ENCODE measurements around the gene EXOSC2.
A peak's percentile ranks its signal among the peaks of the same experiment; 100 is the strongest.

EXOSC2 gene

GRCh38 chr9:130710822-130711352, 17.3 kb downstream of the EXOSC2 start:
- no peak overlapping the region for H3K4me3 ChIP-seq (ENCODE audit: low read depth, low read length)
- TF ChIP-seq CTCF (IDR thresholded peaks at IDR 0.05; ENCODE audit: borderline replicate concordance, insufficient read depth, low read depth, low read length) = no peak

- TF ChIP-seq CTCF (IDR thresholded peaks at IDR 0.05; ENCODE audit: borderline replicate concordance, insufficient read depth, low read depth, low read length) = no peak
- H3K4me3 ChIP-seq (ENCODE audit: low read depth, low read length) = no peak overlapping the region
Measured at GRCh38 chr9:130711469-130711868, 17.9 kb downstream of the EXOSC2 start.

DNA sequence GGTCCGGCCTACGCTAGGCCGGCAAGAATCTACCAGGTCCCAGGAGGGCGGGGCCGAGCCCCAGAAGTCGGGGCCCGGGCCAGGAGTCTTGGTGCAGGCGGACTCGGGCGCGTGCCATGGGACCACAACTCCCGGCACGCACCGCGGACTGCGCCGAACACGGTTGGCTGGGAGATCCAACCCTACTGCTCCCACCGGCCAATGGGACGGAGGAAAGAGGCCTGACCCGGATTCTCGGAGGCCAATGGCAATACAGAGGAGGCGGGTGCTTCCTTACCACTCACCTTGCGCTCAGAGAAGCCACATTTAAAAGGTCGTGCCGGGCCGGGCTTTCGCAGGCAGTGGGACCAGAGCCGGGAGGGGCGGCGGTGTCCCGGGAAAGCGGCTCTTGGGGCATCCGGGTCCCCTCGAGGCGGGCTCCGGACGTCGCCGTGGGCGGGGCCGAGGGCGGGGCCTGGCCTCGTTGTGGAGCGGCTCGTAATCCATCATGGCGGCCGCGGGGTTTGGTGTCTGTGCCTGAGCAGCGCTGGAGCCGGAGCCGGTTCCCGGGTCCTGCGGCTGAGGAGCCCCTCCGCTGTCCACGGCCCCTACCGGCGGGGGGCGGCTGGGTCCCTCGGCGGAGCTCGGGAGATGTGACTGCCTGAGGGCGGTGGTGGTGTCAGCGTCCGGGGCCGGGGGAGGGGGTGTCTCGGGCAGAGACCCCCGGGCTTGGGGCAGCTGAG, 19.1 kb downstream of the EXOSC2 start:
- no peak for TF ChIP-seq CTCF (IDR thresholded peaks at IDR 0.05; ENCODE audit: borderline replicate concordance, insufficient read depth, low read depth, low read length)
- H3K4me3 ChIP-seq (ENCODE audit: low read depth, low read length) = peak overlapping the region; percentile 95

GRCh38 chr9:130713286-130713960, 19.8 kb downstream of the EXOSC2 start:
- no peak for TF ChIP-seq CTCF (IDR thresholded peaks at IDR 0.05; ENCODE audit: borderline replicate concordance, insufficient read depth, low read depth, low read length)
- peak overlapping the region; percentile 95 for H3K4me3 ChIP-seq (ENCODE audit: low read depth, low read length)

DNA sequence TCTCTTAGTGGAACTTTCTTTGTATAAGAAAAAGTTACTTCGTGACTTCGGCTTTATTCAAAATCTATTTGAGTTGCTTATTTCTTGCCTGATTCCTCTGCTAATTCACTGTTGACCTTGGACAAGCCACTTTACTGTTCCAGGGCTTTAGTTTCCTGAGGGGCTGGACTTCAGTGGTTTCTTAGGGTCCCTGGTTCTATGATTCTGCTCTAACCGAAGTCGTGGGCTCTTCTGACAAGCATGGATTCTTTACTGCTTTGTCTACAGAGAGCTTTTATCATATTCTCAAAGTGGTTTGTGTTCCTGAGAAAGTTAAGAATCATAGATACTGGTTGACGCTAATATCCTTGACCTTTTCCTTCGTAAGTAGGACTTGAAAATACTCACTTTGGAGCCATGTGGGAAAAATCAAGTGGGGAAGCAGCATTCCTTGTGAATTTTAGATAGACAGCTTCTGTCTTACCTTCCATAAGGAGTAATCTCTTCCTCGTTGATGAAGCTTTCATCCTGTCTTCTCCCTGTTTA, 21.1 kb downstream of the EXOSC2 start:
- H3K4me3 ChIP-seq (ENCODE audit: low read depth, low read length) = peak overlapping the region; percentile 18
- no peak for TF ChIP-seq CTCF (IDR thresholded peaks at IDR 0.05; ENCODE audit: borderline replicate concordance, insufficient read depth, low read depth, low read length)

GRCh38 chr9:130715270-130715669, 21.7 kb downstream of the EXOSC2 start:
- H3K4me3 ChIP-seq (ENCODE audit: low read depth, low read length) = peak overlapping the region; percentile 18
- TF ChIP-seq CTCF (IDR thresholded peaks at IDR 0.05; ENCODE audit: borderline replicate concordance, insufficient read depth, low read depth, low read length) = no peak
